ENCODE data around the gene CST6.

CST6 gene

DNA sequence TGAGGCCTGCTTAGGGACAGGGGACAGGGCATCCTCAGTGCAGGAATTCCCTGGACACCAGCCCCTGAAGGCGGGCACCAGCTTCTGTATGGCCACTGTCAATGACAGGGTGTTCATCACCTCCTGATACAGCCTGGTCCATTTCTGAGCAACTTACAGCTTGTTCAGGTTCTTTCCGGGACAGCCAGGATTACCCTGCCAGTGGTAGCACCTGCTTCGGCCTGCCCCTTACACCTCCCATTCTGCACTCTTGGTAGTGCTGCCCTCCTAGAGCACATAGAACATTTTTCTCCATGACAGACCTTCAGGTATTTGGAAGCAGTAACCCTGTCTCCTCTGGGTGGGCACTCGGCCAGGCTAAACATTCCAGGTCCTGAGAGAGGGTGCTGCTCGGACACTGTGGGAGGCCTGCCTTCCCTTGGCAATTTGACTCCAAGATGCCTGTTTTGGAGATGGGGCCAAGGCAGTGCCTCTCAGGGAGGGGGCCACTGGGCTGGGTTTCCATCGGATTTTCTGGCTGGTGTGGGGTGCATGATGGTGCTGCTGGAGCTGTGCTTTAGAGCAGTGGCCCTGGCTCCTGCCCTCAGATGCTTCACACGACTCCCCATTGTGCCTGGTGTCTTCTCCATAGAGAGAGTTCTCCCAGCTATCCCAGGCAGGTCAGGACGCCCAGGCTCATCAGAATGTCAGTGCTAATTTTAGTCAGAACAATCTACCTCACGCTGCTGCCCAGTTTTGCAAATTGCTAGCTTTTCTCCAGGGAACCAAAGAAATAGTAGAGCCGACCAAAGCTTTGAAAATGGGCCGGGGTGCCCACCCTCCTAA lies 35.9 kb downstream of the CST6 start:
- DNase-seq (ENCODE audit: low spot score), result no peak

DNA sequence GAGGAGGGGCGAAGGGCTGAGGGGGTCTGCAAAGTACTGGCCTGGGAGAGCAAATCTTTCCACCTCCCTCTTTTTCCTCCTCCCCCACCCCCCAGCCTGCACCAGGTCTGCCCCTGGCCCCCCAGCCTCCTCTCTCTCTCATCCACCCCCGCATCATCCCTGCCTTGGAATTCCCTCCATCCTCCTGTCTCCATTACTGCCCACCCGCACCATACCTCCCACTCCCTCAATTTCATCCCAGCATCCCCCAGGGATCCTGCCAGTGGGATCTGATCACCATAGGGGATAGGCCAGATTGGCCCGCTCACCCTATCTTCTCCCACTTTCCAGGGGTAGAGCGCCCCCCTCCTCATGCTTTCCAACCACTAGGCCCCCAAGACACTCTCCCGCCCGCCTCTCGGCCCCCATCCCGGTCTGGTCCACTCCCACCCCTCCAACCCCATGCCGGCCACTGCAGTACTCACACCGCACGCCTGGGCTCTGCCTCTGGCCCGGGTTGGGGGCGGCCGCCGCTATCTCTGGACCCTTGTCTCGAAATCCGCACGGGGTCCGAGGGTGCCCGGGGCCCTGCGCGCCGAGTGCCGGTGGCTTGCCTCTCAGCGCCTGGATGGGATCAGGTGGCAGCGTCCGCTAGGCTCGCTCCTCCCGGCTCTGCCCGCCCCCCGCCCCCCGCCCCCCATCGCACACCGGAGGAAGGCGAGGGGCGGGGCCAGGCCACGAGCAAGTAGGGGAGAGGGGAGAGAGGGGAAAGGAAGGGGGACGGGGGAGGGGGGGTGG lies 36.9 kb downstream of the CST6 start, which contains the start of gene GAL3ST3:
GAL3ST3 (minus strand) TSS at position 615 of the 777 bp plus-strand sequence. CDS start 3,746 bp downstream, outside the sequence.
- DNase-seq (ENCODE audit: low spot score), result no peak

DNA sequence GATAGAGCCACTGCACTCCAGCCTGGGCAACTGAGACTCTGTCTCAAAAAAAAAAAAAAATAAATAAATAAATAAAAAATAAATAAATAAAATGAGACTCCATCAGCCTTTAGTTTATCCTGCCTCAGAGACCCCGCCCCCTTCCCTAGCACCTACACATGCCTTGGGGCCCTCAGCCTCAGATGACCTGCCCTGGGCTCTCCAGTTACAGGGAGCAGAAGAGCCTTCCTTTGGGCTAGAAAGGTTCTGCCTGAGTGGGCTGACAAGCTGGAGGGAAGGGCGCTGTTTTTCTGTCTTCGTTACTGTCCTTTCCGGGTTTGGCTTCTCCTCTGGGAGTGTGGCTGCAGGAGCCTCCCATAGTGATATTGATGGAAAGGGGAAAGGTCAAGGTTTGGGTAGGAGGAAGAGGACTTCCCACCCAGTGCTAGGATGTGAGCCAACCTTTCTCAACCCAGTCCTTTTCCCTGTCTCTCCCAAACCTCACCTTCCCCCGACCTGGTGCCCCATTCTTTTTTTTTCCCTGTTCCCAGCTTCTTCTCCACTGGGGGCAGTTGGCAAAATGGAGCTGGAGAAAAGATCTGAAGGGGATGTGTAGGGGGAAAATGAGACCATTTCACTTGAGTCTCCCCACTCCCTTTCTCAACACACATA lies 38.9 kb downstream of the CST6 start:
- DNase-seq (ENCODE audit: low spot score), result no peak

DNA sequence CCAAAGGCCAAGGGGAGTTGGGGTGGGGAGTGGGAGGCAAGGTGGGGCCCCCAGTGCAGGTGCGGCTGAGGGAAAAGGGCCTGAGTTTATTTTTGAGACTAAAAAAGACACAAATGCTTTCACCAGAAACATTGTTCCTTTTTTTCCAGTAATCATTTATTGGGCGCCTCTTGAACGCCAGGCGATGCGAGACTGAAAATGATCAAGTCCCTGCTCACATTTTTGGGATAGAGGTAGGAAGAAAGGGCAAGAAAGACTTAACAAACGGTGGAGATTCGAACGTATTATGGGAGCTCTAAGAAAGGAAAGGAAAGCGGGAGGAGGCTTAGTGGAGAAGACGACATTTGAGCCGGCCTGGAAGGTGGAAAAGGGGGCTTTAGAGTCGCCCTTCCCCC lies 39.6 kb downstream of the CST6 start:
- DNase-seq (ENCODE audit: low spot score), result no peak

DNA sequence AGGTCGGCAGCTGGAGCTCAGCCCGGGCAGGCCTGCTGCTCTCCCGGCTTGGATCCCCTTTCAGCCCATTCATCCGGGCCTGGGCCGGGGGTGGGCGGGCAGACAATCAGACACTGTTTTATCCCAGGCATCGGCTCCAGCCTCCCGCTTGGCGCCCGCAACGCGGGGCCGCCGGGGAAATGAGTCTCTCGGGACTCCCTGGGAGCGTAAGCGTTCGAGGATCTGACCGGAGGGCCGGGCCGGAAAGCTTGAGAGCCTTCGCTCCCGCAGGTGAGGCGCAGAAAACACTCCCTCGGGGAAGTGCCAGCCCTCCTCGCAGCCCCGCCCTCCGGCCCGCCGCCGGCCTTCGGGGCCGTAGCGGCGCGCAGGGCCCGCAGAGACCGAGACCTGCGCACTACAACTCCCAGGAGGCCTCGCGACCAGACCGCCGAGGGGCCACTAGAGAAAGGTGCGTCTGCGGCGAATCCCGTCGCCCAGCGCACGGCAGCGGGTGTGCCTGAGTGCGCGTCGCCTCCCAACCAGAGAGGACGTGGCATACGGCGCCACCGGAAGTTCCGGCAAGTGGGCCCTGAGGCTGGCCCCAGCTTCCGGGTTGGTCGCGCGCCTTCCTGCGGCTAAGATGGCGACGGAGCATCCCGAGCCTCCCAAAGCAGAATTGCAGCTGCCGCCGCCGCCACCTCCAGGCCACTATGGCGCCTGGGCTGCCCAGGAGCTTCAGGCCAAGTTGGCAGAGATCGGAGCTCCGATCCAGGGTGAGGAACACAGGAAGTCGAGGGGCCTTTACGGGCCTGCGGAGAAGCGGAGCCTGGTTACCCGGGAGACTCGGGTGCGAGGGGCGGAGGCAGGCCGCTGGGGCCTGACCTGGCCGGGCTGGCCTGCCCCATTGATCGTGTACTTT lies 40.2 kb downstream of the CST6 start, which contains the start of gene SF3B2:
SF3B2 (plus strand) TSS at position 599 of the 898 bp plus-strand sequence; CDS start at position 620, 21 bp downstream.
- DNase-seq (ENCODE audit: low spot score), result peak; percentile 98

DNA sequence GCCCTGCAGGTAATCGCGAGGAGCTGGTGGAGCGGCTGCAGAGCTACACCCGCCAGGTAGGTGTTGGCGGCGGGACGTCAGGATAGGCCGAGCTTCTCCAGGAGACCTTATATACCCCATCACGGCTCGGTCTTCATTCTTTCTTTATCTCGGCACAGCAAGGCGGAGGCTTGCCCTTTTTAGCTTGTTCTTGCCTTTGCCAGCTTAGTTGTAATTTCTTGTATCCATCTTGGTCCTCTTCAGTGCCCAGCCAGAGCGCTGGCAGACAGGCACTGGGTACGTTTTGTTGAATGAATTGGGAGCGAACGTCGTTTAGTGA lies 40.8 kb downstream of the CST6 start:
- DNase-seq (ENCODE audit: low spot score), result no peak

DNA sequence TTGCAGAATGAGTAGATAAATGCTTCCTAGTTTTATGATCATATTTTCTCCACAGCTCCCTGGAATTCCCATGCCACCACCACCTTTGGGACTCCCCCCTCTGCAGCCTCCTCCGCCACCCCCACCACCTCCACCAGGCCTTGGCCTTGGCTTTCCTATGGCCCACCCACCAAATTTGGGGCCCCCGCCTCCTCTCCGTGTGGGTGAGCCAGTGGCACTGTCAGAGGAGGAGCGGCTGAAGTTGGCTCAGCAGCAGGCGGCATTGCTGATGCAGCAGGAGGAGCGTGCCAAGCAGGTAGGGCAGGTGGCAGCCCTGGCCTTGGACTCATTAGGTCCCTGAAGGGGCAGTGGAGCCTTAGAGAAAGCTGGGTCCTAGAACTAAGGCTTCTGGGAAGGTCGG lies 43.2 kb downstream of the CST6 start:
- no peak for DNase-seq (ENCODE audit: low spot score)

DNA sequence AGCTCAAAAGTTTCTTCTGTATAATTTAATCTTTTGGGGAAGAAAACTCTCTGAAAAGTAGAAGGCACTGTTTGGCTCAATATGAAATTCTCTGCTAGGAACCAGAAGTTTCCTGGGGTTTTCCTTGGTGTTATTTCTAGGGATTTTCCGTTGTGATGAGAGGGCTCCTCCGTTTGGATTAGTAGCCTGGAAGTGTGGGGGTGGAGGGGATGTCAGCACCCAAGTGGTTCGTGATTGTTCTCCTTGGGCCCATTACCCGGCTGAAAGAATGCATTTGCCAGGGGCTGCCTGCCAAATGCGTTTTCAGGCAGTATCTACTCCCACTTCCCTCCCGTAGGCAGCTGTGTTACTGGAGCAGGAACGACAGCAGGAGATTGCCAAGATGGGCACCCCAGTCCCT lies 44.7 kb downstream of the CST6 start:
- DNase-seq (ENCODE audit: low spot score), result no peak

DNA sequence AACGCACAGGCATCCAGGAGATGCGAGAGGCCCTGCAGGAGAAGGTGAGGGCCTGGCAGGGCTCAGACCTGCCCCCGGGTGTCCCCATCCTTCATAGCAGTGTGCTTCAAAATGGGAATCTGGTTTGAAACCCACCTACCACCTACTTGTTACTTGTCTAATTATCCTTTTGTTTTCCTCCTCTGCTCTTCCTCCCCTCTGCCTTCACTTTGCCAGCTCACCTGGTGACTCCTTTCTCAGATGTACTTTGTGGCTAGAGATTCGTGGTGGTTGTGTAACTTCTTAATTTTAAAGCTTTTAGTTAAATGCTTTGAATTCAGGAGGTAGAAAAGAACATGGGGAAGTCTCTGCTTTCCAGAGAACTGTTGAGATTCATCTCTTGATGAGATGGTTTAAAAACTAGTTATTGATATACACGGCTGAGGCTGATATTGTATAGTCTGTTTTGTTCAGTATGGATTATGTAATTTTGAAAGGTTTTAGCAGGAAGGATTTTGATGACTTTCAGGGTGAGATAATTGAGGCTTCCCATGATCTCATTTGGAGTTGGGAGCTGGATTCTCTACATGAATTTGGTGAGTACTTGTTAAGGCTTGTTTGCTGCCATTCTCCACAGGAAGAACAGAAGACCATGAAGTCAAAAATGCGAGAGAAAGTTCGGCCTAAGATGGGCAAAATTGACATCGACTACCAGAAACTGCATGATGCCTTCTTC lies 48.3 kb downstream of the CST6 start:
- no peak for DNase-seq (ENCODE audit: low spot score)

DNA sequence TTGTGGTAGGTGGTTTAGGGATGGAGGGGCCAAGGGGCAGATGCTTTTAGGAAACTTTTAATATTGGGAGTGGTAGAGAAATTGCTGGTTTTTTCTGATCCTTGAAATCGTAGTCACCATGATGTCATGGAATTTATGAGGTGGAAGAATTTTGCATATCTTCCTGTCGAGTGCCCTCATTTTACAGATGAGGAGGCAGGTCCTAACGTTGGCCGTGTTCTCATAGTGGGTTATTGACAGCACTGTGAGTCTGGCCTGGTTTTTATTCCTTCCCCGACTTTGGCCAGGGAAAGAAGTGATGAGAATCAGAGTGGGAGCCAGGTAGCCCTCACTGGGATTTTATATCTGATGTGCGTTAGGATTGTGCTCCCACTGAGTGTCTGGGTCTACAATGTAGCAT lies 49.5 kb downstream of the CST6 start:
- no peak for DNase-seq (ENCODE audit: low spot score)

DNA sequence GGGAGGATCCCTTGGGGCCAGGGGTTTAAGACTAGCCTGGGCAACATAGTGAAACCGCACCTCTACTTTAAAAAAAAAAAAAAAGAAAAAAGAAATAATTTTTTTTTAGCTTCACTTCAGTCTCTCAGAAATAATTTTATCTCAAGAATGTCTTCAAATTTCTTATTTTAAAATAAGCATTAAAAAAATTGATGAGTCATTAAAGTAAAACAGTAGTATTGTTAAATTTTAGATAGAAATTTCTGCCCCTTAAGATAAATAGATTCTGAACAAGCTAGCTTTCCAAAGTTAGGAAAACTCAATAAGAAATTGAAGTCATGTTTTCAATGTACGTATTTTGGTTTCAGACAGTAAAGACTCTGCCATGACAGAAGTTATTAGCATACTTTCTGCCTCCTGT lies 50.6 kb downstream of the CST6 start:
- no peak for DNase-seq (ENCODE audit: low spot score)
